Measurements from ENCODE around the gene TIMM13. TPM values are rescaled to one million over a fixed set of nuclear protein-coding genes. Genes with fewer than 3 reads are reported as not detected.

TIMM13 gene
- total RNA-seq, 1 experiment from 2014 or later: 188 TPM

DNA sequence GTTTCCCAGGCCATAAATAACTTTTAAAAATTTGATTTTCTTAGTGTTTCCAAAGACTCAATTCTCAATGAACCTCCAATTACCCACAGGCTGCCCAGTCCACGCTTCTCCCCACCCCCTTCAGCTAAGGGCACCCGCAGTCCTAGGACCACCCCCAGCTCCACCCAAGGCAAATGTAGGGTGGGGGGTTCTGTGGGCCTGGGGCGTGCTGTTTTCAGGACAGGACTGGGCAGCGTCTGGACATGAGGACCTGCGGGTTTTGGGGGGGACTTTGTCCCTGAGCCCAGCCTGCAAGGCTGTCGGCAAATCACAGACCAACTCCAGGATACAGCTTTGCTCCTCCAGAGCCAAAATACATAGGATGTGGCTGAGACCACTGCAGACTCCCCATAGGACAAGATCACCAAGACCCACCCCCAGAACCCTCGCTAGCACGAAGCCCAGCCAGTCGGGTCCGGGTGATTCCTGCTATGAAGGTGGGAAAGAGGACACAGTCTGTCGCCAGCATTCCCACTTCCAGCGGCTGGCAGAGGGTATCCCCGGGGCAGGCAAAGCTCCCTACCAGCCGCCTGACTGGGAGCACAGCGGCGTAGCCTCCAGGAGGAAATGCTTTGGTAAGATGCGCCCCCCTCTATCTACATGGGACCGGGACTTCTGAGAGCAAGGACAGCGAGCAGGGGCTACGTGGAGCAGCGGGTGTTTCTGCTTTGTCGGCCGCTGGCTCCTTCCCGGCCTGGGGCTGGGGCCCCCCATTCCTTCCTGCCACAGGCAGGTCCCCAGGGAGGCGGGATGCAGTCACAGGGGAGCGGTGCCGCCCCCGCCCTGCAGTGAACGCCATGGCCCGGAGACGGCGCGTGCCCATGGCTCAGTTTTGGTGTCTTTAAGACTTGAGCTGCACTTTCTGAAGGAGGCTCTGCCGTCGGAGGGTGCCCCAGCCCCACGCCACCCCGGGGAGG lies 1.6 kb upstream of the TIMM13 start:
- peaks cover 46% of the 10 kb centered on the region for H3K36me3 Mint-ChIP-seq (ENCODE audit: insufficient read depth, unreplicated experiment)
- H3K4me1 Mint-ChIP-seq (ENCODE audit: insufficient read depth, unreplicated experiment): no peaks in the 10 kb centered on the region
- BruUV-seq (replicated peaks): no TSS peak
- no peak for DNase-seq (ENCODE audit: unreplicated experiment)
- no peaks in the 10 kb centered on the region for H3K27me3 Mint-ChIP-seq (ENCODE audit: insufficient read depth, unreplicated experiment)
- intact Hi-C loops (cut with micrococcal nuclease): no loop called here
- H3K9me3 Mint-ChIP-seq (ENCODE audit: unreplicated experiment): no peaks in the 10 kb centered on the region
- CTCF ChIA-PET: interaction anchor here (0.6 to 1.2 kb wide), 4 partner anchors 140 to 206 kb away, joined by 3 to 4 read pairs (median 3); no protein-coding TSS in a partner anchor
- TF ChIP-seq, protein P1, sequence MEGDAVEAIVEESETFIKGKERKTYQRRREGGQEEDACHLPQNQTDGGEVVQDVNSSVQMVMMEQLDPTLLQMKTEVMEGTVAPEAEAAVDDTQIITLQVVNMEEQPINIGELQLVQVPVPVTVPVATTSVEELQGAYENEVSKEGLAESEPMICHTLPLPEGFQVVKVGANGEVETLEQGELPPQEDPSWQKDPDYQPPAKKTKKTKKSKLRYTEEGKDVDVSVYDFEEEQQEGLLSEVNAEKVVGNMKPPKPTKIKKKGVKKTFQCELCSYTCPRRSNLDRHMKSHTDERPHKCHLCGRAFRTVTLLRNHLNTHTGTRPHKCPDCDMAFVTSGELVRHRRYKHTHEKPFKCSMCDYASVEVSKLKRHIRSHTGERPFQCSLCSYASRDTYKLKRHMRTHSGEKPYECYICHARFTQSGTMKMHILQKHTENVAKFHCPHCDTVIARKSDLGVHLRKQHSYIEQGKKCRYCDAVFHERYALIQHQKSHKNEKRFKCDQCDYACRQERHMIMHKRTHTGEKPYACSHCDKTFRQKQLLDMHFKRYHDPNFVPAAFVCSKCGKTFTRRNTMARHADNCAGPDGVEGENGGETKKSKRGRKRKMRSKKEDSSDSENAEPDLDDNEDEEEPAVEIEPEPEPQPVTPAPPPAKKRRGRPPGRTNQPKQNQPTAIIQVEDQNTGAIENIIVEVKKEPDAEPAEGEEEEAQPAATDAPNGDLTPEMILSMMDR (IDR thresholded peaks at IDR 0.05; ENCODE audit: unreplicated experiment): no peak
- no peak overlapping the region for H3K4me3 Mint-ChIP-seq (ENCODE audit: unreplicated experiment)
- POLR2A ChIA-PET: interaction anchor here (0.7 to 2.9 kb wide), 6 partner anchors 28 to 300 kb away, joined by 3 to 43 read pairs (median 6); partner anchors contain the start of genes GADD45B and LMNB2
- no peak overlapping the region for H3K27ac Mint-ChIP-seq (ENCODE audit: low read depth, unreplicated experiment)

DNA sequence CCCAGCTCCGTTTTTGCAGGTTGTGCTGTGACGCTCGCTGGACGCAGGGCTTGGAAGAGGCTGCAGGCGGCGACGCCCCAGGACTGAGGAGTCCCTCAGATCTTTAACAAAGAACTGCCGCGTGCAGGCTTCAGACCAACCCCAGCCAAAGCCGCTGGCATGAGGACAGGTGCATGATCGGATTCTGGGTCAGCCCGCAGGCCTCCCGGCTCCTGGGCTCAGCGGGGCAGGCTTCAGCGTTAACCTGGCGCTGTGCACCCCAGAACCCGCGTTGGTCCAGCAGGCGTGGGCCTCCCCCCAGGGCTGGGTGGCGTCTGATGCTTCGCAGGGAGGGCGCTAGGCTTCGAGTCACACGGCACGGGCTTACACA lies 920 bp upstream of the TIMM13 start:
- POLR2A ChIA-PET: interaction anchor here (0.6 to 2.9 kb wide), 27 partner anchors 8 to 299 kb away, joined by 3 to 43 read pairs (median 4); partner anchors contain the start of genes GADD45B, LMNB2 and PLEKHJ1
- Mint-ChIP-seq H3K4me1 (ENCODE audit: insufficient read depth, unreplicated experiment) (no peaks in the 10 kb centered on the region), H3K27ac (ENCODE audit: low read depth, unreplicated experiment) (no peak overlapping the region), H3K36me3 (ENCODE audit: insufficient read depth, unreplicated experiment) (peaks cover 40% of the 10 kb centered on the region), H3K9me3 (ENCODE audit: unreplicated experiment) (no peaks in the 10 kb centered on the region), H3K27me3 (ENCODE audit: insufficient read depth, unreplicated experiment) (no peaks in the 10 kb centered on the region), H3K4me3 (ENCODE audit: unreplicated experiment) (peak overlapping the region; percentile 93)
- intact Hi-C loops (cut with micrococcal nuclease): no loop called here
- DNase-seq (ENCODE audit: unreplicated experiment): no peak
- BruUV-seq (replicated peaks): TSS peak; percentile 7
- CTCF ChIA-PET: interaction anchor here (0.6 to 1.2 kb wide), 3 partner anchors 56 to 205 kb away, joined by 3 read pairs; no protein-coding TSS in a partner anchor
- TF ChIP-seq, protein P1 (IDR thresholded peaks at IDR 0.05; ENCODE audit: unreplicated experiment): no peak

DNA sequence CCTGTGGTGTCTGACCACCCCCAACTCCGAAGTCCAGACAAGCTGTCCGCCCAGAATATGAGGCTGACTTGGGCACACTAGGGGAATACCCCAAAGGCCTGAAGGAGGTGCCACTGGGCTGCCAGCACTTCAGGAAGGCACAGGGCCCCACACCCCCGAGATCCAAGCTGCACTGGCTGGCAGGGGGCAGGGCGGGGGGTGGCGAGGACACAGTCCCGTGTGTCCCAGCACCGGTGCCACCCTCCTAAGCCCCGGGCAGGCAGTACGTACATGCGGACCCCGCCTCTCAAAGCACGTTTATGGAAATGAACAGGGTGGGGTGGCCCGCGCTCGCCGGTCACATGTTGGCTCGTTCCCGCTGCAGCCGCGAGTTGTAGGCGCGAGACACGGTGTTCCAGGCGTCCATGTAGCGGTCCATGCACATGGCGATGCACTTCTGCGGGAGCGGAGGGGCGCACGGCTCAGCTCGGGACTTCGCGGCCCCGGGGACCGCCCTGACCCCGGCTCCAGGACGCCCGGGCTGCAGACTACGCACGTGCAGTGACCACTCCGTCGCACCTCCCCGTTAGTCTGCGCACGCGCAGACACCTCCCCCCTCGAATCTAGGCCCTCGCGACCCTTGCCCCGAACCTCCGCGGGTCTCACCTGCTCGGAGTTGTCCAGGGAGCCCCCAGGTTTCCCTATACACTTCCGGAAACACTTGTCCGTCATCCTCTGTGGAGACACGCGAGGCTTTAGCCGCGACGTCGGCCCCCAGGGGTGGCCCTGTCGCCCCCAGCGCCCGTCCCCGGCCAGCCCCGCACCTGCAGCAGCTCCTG lies 566 bp downstream of the TIMM13 start:
- Mint-ChIP-seq H3K36me3 (ENCODE audit: insufficient read depth, unreplicated experiment) (peaks cover 31% of the 10 kb centered on the region), H3K27me3 (ENCODE audit: insufficient read depth, unreplicated experiment) (no peaks in the 10 kb centered on the region), H3K27ac (ENCODE audit: low read depth, unreplicated experiment) (peak overlapping the region; percentile 99), H3K9me3 (ENCODE audit: unreplicated experiment) (no peaks in the 10 kb centered on the region), H3K4me1 (ENCODE audit: insufficient read depth, unreplicated experiment) (no peaks in the 10 kb centered on the region), H3K4me3 (ENCODE audit: unreplicated experiment) (peak overlapping the region; percentile 93)
- TSS peak; percentile 77 for BruUV-seq (replicated peaks)
- TF ChIP-seq, protein P1 (IDR thresholded peaks at IDR 0.05; ENCODE audit: unreplicated experiment): no peak
- intact Hi-C loops (cut with micrococcal nuclease): no loop called here
- CTCF ChIA-PET: interaction anchor here (0.5 to 1.0 kb wide), 7 partner anchors 15 to 923 kb away, joined by 3 to 5 read pairs (median 3); no protein-coding TSS in a partner anchor
- peak; percentile 54 for DNase-seq (ENCODE audit: unreplicated experiment)
- POLR2A ChIA-PET: interaction anchor here (0.6 to 2.9 kb wide), 21 partner anchors 7 to 1199 kb away, joined by 3 to 43 read pairs (median 4); partner anchors contain the start of genes GADD45B, LMNB2 and PLEKHJ1

All from MCF 10A (cell line).